HUES64 (cell line): ENCODE data around the gene STX4.
A peak's percentile ranks its signal among the peaks of the same experiment; 100 is the strongest.

ENCODE experiments used
- H3K27ac ChIP-seq: 2 replicates; pipeline ENCODE4 v1.7.0; 2013; ENCODE audit warnings: low read depth, low read length, inconsistent platforms
- H3K27me3 ChIP-seq: 2 replicates; pipeline ENCODE4 v1.6.1; 2013; ENCODE audit warnings: mild to moderate bottlenecking, low read length; ENCODE audit not compliant: insufficient read depth
- H3K36me3 ChIP-seq: 2 replicates; pipeline ENCODE4 v1.6.1; 2013; ENCODE audit warnings: mild to moderate bottlenecking, low read length; ENCODE audit not compliant: insufficient read depth
- H3K4me1 ChIP-seq: 2 replicates; pipeline ENCODE4 v1.6.1; 2013; ENCODE audit warnings: mild to moderate bottlenecking, low read length, moderate library complexity; ENCODE audit not compliant: insufficient read depth
- H3K4me3 ChIP-seq: 2 replicates; pipeline ENCODE4 v1.5.1; 2013; ENCODE audit warnings: mild to moderate bottlenecking, low read length, moderate library complexity
- H3K9ac ChIP-seq: 2 replicates; pipeline ENCODE4 v1.6.1; 2013; ENCODE audit warnings: mild to moderate bottlenecking, low read depth, low read length
- H3K9me3 ChIP-seq: 2 replicates; pipeline ENCODE4 v1.6.1; 2013; ENCODE audit warnings: low read depth, low read length; ENCODE audit not compliant: insufficient read depth
- WGBS: fragments of 150-250, 120-280 bp; methylation state at CpG from one replicate; pipeline ENCODE4 v1.1.7; 2013; ENCODE audit warnings: missing lambda C conversion rate; 5-methylcytosine and 5-hydroxymethylcytosine counted together

Gene STX4

GRCh38 chr16:31025339-31025738 is 8.0 kb upstream of the STX4 start:
- Histone ChIP-seq H3K9ac (no peak overlapping the region), H3K4me3 (no peak overlapping the region), H3K36me3 (no peaks in the 10 kb centered on the region), H3K4me1 (no peaks in the 10 kb centered on the region), H3K27me3 (no peaks in the 10 kb centered on the region), H3K9me3 (no peaks in the 10 kb centered on the region), H3K27ac (no peak overlapping the region)
- WGBS: 87% methylated on average over 5 of the region's 5 CpGs

- H3K9ac ChIP-seq: no peak overlapping the region
- H3K27ac ChIP-seq: no peak overlapping the region
- no peaks in the 10 kb centered on the region for H3K9me3 ChIP-seq
- no peaks in the 10 kb centered on the region for H3K36me3 ChIP-seq
- H3K4me1 ChIP-seq: no peaks in the 10 kb centered on the region
- no peaks in the 10 kb centered on the region for H3K27me3 ChIP-seq
- WGBS: 78% methylated on average over 2 of the region's 5 CpGs
- H3K4me3 ChIP-seq: no peak overlapping the region
These were observed 4.1 kb upstream of the STX4 start for GRCh38 chr16:31029272-31029671.

GRCh38 chr16:31031276-31031675 is 2.1 kb upstream of the STX4 start:
- 82% methylated on average over 4 of the region's 4 CpGs for WGBS

GRCh38 chr16:31033709-31034492 is 543 bp downstream of the STX4 start:
- Histone ChIP-seq H3K4me3 (peak overlapping the region; percentile 95), H3K27me3 (no peaks in the 10 kb centered on the region), H3K36me3 (no peaks in the 10 kb centered on the region), H3K9me3 (no peaks in the 10 kb centered on the region), H3K9ac (peak overlapping the region; percentile 37), H3K4me1 (no peaks in the 10 kb centered on the region), H3K27ac (no peak overlapping the region)
- 1% methylated on average over 47 of the region's 47 CpGs for WGBS

More at GRCh38 chr16:31031276-31031675, 2.1 kb upstream of the STX4 start:
- H3K36me3 ChIP-seq: no peaks in the 10 kb centered on the region
- H3K9me3 ChIP-seq: no peaks in the 10 kb centered on the region
- H3K27me3 ChIP-seq: no peaks in the 10 kb centered on the region
- H3K4me3 ChIP-seq: no peak overlapping the region
- H3K27ac ChIP-seq: no peak overlapping the region
- no peaks in the 10 kb centered on the region for H3K4me1 ChIP-seq
- H3K9ac ChIP-seq: no peak overlapping the region

- WGBS: 80% methylated on average over 2 of the region's 2 CpGs
- peaks cover 6% of the 10 kb centered on the region; the same call in 1 of the 2 replicates for H3K36me3 ChIP-seq
- H3K27ac ChIP-seq: no peak overlapping the region
- no peaks in the 10 kb centered on the region for H3K9me3 ChIP-seq
- no peaks in the 10 kb centered on the region for H3K27me3 ChIP-seq
- H3K9ac ChIP-seq: no peak overlapping the region
- H3K4me3 ChIP-seq: no peak overlapping the region
- H3K4me1 ChIP-seq: no peaks in the 10 kb centered on the region
These were observed 3.3 kb downstream of the STX4 start for GRCh38 chr16:31036691-31037090.

GRCh38 chr16:31038993-31039392 is 5.6 kb downstream of the STX4 start:
- Histone ChIP-seq H3K4me1 (no peaks in the 10 kb centered on the region), H3K36me3 (peaks cover 6% of the 10 kb centered on the region; the same call in 1 of the 2 replicates), H3K9ac (no peak overlapping the region), H3K27me3 (no peaks in the 10 kb centered on the region), H3K9me3 (no peaks in the 10 kb centered on the region), H3K27ac (no peak overlapping the region), H3K4me3 (no peak overlapping the region)
- 96% methylated on average over 2 of the region's 2 CpGs for WGBS

- H3K9ac ChIP-seq: no peak overlapping the region
- no peaks in the 10 kb centered on the region for H3K27me3 ChIP-seq
- peak overlapping the region; percentile 35; the same call in 1 of the 2 replicates for H3K4me3 ChIP-seq
- 91% methylated on average over 10 of the region's 10 CpGs for WGBS
- no peaks in the 10 kb centered on the region for H3K9me3 ChIP-seq
- no peaks in the 10 kb centered on the region for H3K4me1 ChIP-seq
- peaks cover 6% of the 10 kb centered on the region; the same call in 1 of the 2 replicates for H3K36me3 ChIP-seq
- no peak overlapping the region; the same call in 1 of the 2 replicates for H3K27ac ChIP-seq
These were observed 9.5 kb downstream of the STX4 start for GRCh38 chr16:31042866-31043265.

- Histone ChIP-seq H3K4me1 (no peaks in the 10 kb centered on the region), H3K27ac (no peak overlapping the region), H3K9me3 (no peaks in the 10 kb centered on the region), H3K4me3 (no peak overlapping the region), H3K27me3 (no peaks in the 10 kb centered on the region), H3K9ac (no peak overlapping the region), H3K36me3 (peaks cover 6% of the 10 kb centered on the region; the same call in 1 of the 2 replicates)
- WGBS: 90% methylated on average over 1 of the region's 1 CpG
These were observed 10.0 kb downstream of the STX4 start for GRCh38 chr16:31043352-31043751.

GRCh38 chr16:31043898-31044481 is 10.6 kb downstream of the STX4 start:
- H3K27ac ChIP-seq: no peak overlapping the region
- H3K4me1 ChIP-seq: no peaks in the 10 kb centered on the region
- no peaks in the 10 kb centered on the region for H3K9me3 ChIP-seq
- no peak overlapping the region for H3K9ac ChIP-seq
- peaks cover 6% of the 10 kb centered on the region; the same call in 1 of the 2 replicates for H3K36me3 ChIP-seq
- WGBS: 96% methylated on average over 4 of the region's 4 CpGs
- H3K27me3 ChIP-seq: no peaks in the 10 kb centered on the region
- H3K4me3 ChIP-seq: no peak overlapping the region

- 89% methylated on average over 10 of the region's 10 CpGs for WGBS
- no peaks in the 10 kb centered on the region for H3K4me1 ChIP-seq
These were observed 17.1 kb downstream of the STX4 start for GRCh38 chr16:31050280-31051030.

GRCh38 chr16:31052114-31052513 is 18.8 kb downstream of the STX4 start:
- Histone ChIP-seq H3K4me1 (0 out of 2 replicates have a peak, but pooled peaks cover 4% of the 10 kb centered on the region), H3K27me3 (no peaks in the 10 kb centered on the region), H3K36me3 (no peaks in the 10 kb centered on the region), H3K27ac (no peak overlapping the region), H3K9me3 (no peaks in the 10 kb centered on the region), H3K4me3 (no peak overlapping the region), H3K9ac (no peak overlapping the region)
- WGBS: 90% methylated on average over 2 of the region's 2 CpGs

More at GRCh38 chr16:31050280-31051030, 17.1 kb downstream of the STX4 start:
- Histone ChIP-seq H3K27ac (no peak overlapping the region), H3K9ac (no peak overlapping the region), H3K9me3 (no peaks in the 10 kb centered on the region), H3K36me3 (no peaks in the 10 kb centered on the region), H3K27me3 (no peaks in the 10 kb centered on the region), H3K4me3 (no peak overlapping the region)
